Endodermal cell (in vitro differentiated cells): Measurements from ENCODE around the gene N4BP2. TPM values are rescaled to one million over a fixed set of nuclear protein-coding genes. Genes with fewer than 3 reads are reported as not detected.

Experiments used
- DNase-seq: peaks from one replicate; pipeline ENCODE4 v3.0.0-alpha.2; 2017
- H3K27ac ChIP-seq: 2 replicates; pipeline ENCODE4 v1.5.1; 2013; ENCODE audit warnings: mild to moderate bottlenecking, low read depth, low read length, moderate library complexity
- H3K27me3 ChIP-seq: 2 replicates; pipeline ENCODE4 v1.6.1; 2013; ENCODE audit warnings: mild to moderate bottlenecking, low read length, moderate library complexity; ENCODE audit not compliant: insufficient read depth, control insufficient read depth, poor library complexity, severe bottlenecking
- H3K36me3 ChIP-seq: 2 replicates; pipeline ENCODE4 v1.7.0; 2013; ENCODE audit warnings: mild to moderate bottlenecking, low read length, moderate library complexity; ENCODE audit not compliant: control insufficient read depth, insufficient read depth
- H3K4me1 ChIP-seq: one replicate; pipeline ENCODE4 v1.7.0; 2013; ENCODE audit warnings: low read length; ENCODE audit not compliant: control insufficient read depth, insufficient read depth
- H3K4me3 ChIP-seq: 2 replicates; pipeline ENCODE4 v1.5.1; 2013; ENCODE audit warnings: mild to moderate bottlenecking, low read length, moderate library complexity
- H3K9ac ChIP-seq: 2 replicates; pipeline ENCODE4 v1.6.1; 2013; ENCODE audit warnings: mild to moderate bottlenecking, low read length, moderate library complexity; ENCODE audit not compliant: poor library complexity, severe bottlenecking; ENCODE audit errors: extremely low read depth
- H3K9me3 ChIP-seq: 2 replicates; pipeline ENCODE4 v1.6.1; 2013; ENCODE audit warnings: mild to moderate bottlenecking, low read length, moderate library complexity; ENCODE audit not compliant: control insufficient read depth
- H3K27ac Mint-ChIP-seq: 2 replicates; pipeline ENCODE4 v1.8.0; 2020; ENCODE audit warnings: mixed read lengths
- H3K27me3 Mint-ChIP-seq: 2 replicates; pipeline ENCODE4 v1.8.0; 2021; ENCODE audit warnings: mild to moderate bottlenecking, mixed read lengths; ENCODE audit not compliant: insufficient read depth
- H3K36me3 Mint-ChIP-seq: 2 replicates; pipeline ENCODE4 v1.8.0; 2020; ENCODE audit warnings: low read depth, mixed read lengths
- H3K4me1 Mint-ChIP-seq: 2 replicates; pipeline ENCODE4 v1.8.0; 2020; ENCODE audit warnings: mixed read lengths
- H3K4me3 Mint-ChIP-seq: 2 replicates; pipeline ENCODE4 v1.8.0; 2020; ENCODE audit warnings: mild to moderate bottlenecking, moderate library complexity, mixed read lengths
- H3K9me3 Mint-ChIP-seq: 2 replicates; pipeline ENCODE4 v1.8.0; 2020; ENCODE audit warnings: mild to moderate bottlenecking, mixed read lengths
- CTCF ChIP-seq: fragments of 200-600 bp; sonication (generic); conservative IDR thresholded peaks from 2 replicates; pipeline ENCODE4 v1.5.0; 2021; ENCODE audit warnings: antibody characterized with exemption, mild to moderate bottlenecking
- WGBS, 2 experiments: methylation state at CpG; one replicate each; pipeline versions ENCODE4 v1.1.5 to v1.1.7; 2013; ENCODE audit warnings: missing lambda C conversion rate in 2 of 2, mixed read lengths in 1 of 2; ENCODE audit not compliant: insufficient coverage in 1 of 2, insufficient read length in 1 of 2; 5-methylcytosine and 5-hydroxymethylcytosine counted together
- total RNA-seq, 2 donors: library from RNA; stranded (reverse); fragmentation: NEBNext Ultra II Directional in 1 of 2; extraction: Animal tissue kit (Norgen Biotek cat#: 25700) in 1 of 2; gene quantifications; 2 replicates in 1 of 2; 3 replicates in 1 of 2; pipeline ENCODE4 v1.2.1, GENCODE V29; 2021

Gene N4BP2
- total RNA-seq, 2 donors from 2014 or later, result 37.1 to 44.0 TPM

- Mint-ChIP-seq H3K9me3 (no peaks in the 10 kb centered on the region), H3K27ac (no peak overlapping the region), H3K4me1 (no peaks in the 10 kb centered on the region), H3K27me3 (peaks cover 2% of the 10 kb centered on the region), H3K36me3 (no peaks in the 10 kb centered on the region), H3K4me3 (no peak overlapping the region)
- 86 to 89% methylated on average over 4 to 5 of the region's 5 CpGs for WGBS, 2 experiments
- no peak overlapping the region for H3K27ac ChIP-seq
- H3K36me3 ChIP-seq, result no peaks in the 10 kb centered on the region
- DNase-seq, result peak; percentile 29
- H3K9me3 ChIP-seq, result no peaks in the 10 kb centered on the region
- no peak overlapping the region for H3K9ac ChIP-seq
- no peaks in the 10 kb centered on the region for H3K27me3 ChIP-seq
- no peak for TF ChIP-seq CTCF
- H3K4me1 ChIP-seq, result no peaks in the 10 kb centered on the region
- no peak overlapping the region for H3K4me3 ChIP-seq
Measured at GRCh38 chr4:40178672-40179071, 122.0 kb downstream of the N4BP2 start.

GRCh38 chr4:40179360-40179759, 122.7 kb downstream of the N4BP2 start:
- Mint-ChIP-seq H3K36me3 (no peaks in the 10 kb centered on the region), H3K4me3 (no peak overlapping the region), H3K4me1 (no peaks in the 10 kb centered on the region), H3K27ac (no peak overlapping the region), H3K9me3 (no peaks in the 10 kb centered on the region), H3K27me3 (peaks cover 2% of the 10 kb centered on the region)
- Histone ChIP-seq H3K9ac (no peak overlapping the region), H3K4me1 (no peaks in the 10 kb centered on the region), H3K27ac (no peak overlapping the region), H3K36me3 (no peaks in the 10 kb centered on the region), H3K27me3 (no peaks in the 10 kb centered on the region), H3K4me3 (no peak overlapping the region), H3K9me3 (no peaks in the 10 kb centered on the region)
- DNase-seq, result no peak
- TF ChIP-seq CTCF, result no peak
- WGBS, 2 experiments, result 100% methylated on average over 1 of the region's 1 CpG; no CpG with 5 or more reads in 1 of the 2 experiments

GRCh38 chr4:40180356-40180755, 123.7 kb downstream of the N4BP2 start:
- TF ChIP-seq CTCF, result no peak
- no peak overlapping the region for H3K4me3 ChIP-seq
- no peak for DNase-seq
- no peak overlapping the region for H3K9ac ChIP-seq
- 78% methylated on average over 1 of the region's 1 CpG; no CpG with 5 or more reads in 1 of the 2 experiments for WGBS, 2 experiments
- H3K9me3 ChIP-seq, result no peaks in the 10 kb centered on the region
- no peaks in the 10 kb centered on the region for H3K36me3 ChIP-seq
- Mint-ChIP-seq H3K4me1 (no peaks in the 10 kb centered on the region), H3K27ac (no peak overlapping the region), H3K4me3 (no peak overlapping the region), H3K36me3 (no peaks in the 10 kb centered on the region), H3K27me3 (peaks cover 2% of the 10 kb centered on the region), H3K9me3 (no peaks in the 10 kb centered on the region)
- no peaks in the 10 kb centered on the region for H3K4me1 ChIP-seq
- no peak overlapping the region for H3K27ac ChIP-seq
- H3K27me3 ChIP-seq, result no peaks in the 10 kb centered on the region
